ENCODE results near the gene PROX2.

PROX2 gene

GRCh38 chr14:74875204-74875603, 741 bp downstream of the PROX2 start:
- no peak for DNase-seq

DNA sequence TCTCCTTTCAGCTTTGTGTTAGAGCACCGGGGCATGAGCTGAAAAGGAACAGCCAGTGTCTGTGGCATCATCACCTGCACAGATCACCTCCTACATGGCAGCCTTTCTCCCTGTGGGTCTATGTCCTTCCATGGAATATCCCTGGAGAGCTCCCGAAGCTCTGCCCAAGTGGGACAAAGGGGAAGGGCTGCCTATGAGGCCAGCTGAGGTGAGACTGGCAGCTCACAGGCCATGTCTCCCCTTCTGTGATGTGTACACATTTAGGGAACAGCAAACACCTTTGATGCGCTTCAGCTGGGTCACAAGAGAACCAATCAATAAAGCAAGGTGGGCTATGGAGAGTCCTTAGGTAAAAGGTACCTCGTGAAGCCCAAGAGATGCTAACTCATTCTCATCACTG, 4.1 kb downstream of the PROX2 start:
- DNase-seq = no peak

- no peak for DNase-seq
Measured at GRCh38 chr14:74868739-74869138, 7.2 kb downstream of the PROX2 start.

DNA sequence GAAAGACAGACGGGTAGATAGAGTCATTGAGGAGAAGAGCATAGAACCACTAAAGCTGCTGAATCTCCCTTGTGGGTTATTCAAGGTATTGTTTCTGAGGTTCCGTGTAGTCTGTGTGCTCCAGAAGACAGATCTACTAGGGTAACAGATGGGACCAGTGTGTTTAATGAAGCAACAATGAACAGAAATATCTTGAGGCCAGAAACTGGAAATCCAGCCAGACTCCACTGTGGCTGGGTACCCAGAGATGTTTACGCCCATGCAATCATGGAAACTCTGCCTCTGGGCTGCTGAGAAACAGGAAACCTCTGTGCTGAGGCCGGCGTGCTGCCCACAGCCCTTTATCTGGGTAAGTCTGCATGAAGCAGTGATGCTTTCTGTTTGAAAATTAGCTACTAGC, 8.3 kb downstream of the PROX2 start:
- peak; percentile 73 for DNase-seq

- DNase-seq = peak; percentile 23
Measured at GRCh38 chr14:74866708-74867389, 9.1 kb downstream of the PROX2 start.

- DNase-seq = no peak
Measured at GRCh38 chr14:74865156-74865555, 10.8 kb downstream of the PROX2 start.

- DNase-seq = no peak
Measured at GRCh38 chr14:74864198-74864597, 11.7 kb downstream of the PROX2 start.

DNA sequence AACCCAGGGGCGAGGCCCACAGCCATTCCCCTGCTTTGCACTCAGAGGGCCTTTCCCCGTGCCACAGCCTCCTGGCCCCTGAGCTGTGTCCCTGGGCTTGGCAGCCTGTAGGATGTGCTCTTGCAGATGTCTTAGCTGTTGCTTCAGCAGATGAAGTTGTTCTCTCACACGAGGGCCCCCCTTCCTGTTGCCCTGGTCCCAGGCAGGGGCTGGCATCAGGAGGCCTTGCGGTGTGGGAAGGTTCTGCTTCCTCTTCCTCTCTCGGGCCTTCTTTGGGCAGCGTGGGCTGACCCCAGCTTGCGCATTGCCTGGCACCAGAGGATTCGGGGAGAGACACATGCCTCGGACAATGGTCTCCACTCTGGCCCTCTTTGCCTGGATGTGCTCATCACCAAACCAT, 12.7 kb downstream of the PROX2 start:
- DNase-seq = no peak

DNA sequence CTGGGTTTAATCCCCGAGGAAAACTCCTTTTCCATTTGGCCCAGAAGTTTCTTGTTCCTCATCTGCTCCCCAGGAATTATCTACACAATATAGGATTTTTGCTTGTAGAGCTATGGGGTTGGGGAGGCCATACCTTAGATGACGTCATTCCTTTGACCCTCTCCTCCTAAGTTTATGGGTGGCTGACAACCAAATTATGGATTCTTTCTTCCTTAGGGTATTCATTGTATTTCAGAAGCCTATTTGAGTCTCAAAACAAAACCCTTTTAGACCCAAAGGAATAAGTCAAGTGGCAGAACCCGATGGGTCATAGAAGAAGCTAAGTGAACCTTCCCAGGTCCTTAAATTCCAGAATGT, 14.2 kb downstream of the PROX2 start:
- DNase-seq = no peak

DNA sequence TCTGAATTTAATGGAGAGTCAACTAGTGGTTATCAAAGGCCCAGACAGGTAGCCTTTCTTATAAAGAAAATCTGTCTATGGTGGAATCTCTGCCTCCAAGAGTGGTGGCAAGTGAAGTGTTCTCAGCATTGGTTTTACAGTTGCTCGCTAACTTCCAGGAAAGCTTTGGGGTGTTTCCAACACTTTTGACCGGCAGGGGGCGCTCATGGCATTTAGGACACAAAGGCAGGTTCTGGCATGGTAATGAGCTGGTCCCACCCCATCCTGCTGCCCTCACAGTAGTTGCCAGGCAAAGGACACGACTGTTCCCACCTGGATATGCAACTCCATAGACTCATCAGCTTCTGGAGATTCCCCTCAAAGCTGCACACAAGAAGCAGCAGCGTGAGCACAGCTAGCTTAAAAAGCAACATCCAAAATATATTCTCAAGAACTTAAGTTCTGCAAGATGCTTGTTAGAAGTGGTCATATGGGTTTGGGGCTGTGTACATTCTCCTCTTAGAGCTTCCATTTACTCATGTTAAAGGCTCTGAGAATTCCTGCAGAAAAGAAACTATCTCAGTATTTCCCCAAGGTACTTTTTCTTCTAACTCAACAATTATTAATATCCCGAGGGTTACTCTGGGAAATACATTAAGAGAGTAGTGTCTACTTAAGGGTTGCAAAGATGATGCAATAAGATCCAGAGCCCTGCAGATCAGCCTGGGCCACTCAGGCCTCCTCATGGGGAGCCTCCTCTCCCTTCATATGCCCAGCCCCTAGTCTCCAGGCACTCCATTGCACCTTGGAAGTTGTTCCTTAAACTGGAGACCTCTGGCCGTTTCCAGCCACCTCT, 14.8 kb downstream of the PROX2 start:
- peak; percentile 99 for DNase-seq

GRCh38 chr14:74859757-74860552, 16.0 kb downstream of the PROX2 start:
- DNase-seq = no peak

DNA sequence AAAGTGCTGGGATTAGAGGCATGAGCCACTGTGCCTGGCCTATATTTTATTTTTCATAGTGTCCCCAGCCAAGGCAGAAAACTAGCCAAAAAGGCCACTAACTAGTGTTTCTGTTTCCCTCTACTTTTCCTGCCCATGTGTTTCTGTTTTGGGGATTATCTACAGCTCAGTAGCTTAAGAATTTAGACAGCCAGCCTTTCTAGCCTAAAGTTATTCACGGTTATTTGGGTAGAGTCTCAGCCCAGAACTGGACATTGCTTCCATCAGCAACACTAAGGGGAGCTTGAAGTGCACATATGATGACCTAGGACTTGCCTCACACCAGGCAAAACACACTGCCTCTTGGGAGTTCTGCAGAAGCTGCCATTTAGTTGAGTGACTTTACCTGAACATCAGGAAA, 17.9 kb downstream of the PROX2 start:
- DNase-seq = no peak

- DNase-seq = no peak
Measured at GRCh38 chr14:74856366-74856765, 19.6 kb downstream of the PROX2 start.

DNA sequence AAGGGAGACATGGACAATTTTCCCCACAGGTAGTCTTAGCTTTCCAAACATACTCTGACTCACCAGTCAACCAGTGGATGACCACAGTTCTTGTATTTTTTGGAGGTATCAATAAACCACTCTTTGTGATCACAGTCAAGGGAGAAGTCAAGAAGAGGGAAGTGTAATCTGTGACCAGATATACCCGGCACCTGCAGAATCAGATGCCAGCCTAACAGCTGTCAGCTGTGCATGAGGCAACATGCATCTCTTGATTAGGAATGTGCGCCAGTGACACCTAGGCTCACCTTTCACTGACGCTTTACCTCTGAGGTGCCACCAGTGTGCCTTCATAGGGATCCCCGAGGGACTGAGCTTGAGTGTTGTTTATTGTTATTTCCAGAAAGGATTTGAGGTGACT, 20.0 kb downstream of the PROX2 start:
- no peak for DNase-seq

- no peak for DNase-seq
Measured at GRCh38 chr14:74855021-74855420, 20.9 kb downstream of the PROX2 start.

DNA sequence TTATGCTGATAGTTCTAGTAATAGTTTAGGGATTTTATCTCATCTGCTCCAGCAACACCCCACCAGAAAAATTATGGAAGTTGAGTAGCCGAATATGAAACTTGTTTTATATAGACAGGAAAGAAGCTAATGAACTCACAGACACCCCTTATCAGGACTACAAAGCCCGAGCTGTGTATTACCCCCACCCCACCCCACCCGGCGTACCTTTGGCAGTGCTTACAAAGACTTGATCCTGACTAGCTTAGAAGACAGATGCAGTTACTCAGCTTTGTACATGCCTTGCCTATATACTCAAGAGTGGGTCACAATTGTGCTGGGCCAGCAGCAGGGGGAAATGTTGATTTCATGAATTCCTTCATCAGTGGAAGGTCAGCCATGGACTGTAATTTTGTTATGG, 22.4 kb downstream of the PROX2 start:
- no peak for DNase-seq

DNA sequence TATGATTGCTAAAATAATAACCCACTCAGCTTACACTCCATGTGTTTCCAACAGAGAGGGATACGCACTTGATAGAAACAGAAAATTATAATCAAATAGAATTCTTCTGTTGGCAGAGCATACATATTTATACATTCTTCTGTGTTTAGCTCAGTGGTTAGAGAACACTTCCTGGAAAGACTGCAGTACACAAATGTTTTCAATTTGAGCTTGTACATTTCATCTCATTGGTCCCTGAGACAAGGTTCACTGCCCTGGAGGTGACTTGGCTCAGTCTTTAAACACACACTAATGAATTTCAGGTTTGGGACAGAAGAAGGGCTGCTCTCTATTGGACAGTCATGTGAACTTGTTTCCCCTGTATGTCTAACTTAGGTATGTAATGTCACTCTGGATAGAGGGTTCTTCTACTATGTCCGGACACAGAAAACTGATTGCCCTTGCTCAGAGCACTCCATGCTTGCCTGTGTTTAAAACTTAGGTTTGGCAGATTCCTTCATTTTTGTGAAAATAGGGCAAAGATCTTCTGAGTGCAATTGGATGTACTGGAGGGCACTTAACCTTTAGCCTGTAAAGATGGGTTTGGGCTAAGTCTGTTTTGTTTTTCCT, 22.9 kb downstream of the PROX2 start:
- DNase-seq = no peak

- DNase-seq = no peak
Measured at GRCh38 chr14:74848768-74849167, 27.2 kb downstream of the PROX2 start.

DNA sequence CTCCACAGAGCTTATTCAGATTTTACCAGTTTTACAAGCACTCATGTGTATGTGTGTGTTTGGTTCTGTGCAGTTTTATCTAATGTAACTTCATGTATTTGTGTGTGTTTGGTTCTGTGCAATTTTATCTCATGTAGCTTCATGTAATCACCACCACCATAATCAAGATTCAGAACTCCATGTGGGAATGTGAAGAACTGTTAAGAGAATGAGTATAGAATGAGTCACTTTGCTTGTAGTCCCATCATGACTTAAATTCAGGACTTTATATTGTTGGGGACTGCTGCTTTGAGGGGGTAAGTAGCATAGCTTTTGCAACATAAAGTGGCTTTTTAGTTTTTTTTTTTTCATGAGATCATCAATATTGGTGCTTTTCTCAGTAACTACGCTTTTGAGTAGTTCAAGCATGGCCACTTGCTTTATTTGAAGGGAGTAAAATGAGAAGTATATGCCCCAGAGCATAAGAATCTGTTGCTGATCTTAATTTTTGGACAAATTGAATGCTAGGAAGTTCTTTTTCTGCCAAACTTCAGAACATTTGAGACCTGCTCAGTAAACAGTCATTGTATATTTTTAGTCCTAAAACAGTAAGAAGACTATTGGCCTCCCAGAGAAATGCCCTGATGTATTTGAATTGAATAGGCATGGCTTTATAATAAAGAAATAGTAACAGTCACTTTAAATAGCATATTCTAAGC, 28.8 kb downstream of the PROX2 start:
- DNase-seq = no peak

GRCh38 chr14:74846168-74846567, 29.8 kb downstream of the PROX2 start:
- no peak for DNase-seq

DNA sequence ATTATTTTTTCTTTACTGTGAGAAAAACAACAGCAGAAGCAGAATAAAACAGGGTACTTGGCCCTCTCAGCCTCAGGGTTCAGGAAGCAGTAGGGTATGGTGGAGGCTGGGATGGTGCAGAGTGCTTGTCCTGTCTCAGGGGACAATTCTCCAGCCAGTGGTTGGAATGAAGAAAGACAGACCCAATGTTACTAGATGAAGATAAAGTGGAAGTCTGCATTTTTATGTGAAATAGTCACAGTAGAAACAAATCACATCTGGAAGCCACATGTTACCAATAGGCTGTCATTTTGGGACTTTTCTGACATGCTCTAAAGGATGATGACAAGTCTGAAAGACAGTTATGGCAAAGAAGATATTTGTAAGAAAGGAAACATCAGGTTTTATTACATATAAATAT, 32.3 kb downstream of the PROX2 start:
- DNase-seq = no peak
